NCI-H146 treated with DMSO at 0.1 percent for 48 hours (cell line): ENCODE measurements around the gene ECT2L.
A peak's percentile ranks its signal among the peaks of the same experiment; 100 is the strongest.

Experiments used
- DNase-seq: peaks from one replicate; lab custom pipeline; 2025; ENCODE audit not compliant: unreplicated experiment; lab: John Stamatoyannopoulos, UW

ECT2L gene

GRCh38 chr6:138857775-138858174, 61.9 kb downstream of the ECT2L start:
- no peak for DNase-seq

- DNase-seq: no peak
These were observed 66.6 kb downstream of the ECT2L start for GRCh38 chr6:138862456-138862855.

- no peak for DNase-seq
These were observed 67.4 kb downstream of the ECT2L start for GRCh38 chr6:138863321-138863720.

GRCh38 chr6:138864343-138864890, 68.5 kb downstream of the ECT2L start:
- no peak for DNase-seq

GRCh38 chr6:138865480-138866109, 69.7 kb downstream of the ECT2L start:
- no peak for DNase-seq

- DNase-seq: no peak
These were observed 72.3 kb downstream of the ECT2L start for GRCh38 chr6:138868181-138868580.

- no peak for DNase-seq
These were observed 73.5 kb downstream of the ECT2L start for GRCh38 chr6:138869398-138869797.

GRCh38 chr6:138873191-138873590, 77.3 kb downstream of the ECT2L start:
- no peak for DNase-seq

GRCh38 chr6:138882369-138883017, 86.6 kb downstream of the ECT2L start:
- DNase-seq: no peak

- DNase-seq: no peak
These were observed 89.4 kb downstream of the ECT2L start for GRCh38 chr6:138885156-138885819.

GRCh38 chr6:138891255-138891986, 95.5 kb downstream of the ECT2L start:
- DNase-seq: no peak

GRCh38 chr6:138896104-138896756, 100.3 kb downstream of the ECT2L start:
- no peak for DNase-seq

GRCh38 chr6:138897031-138897430, 101.1 kb downstream of the ECT2L start:
- DNase-seq: peak; percentile 18

- no peak for DNase-seq
These were observed 111.3 kb downstream of the ECT2L start for GRCh38 chr6:138907167-138907566.

GRCh38 chr6:138909511-138909910, 113.6 kb downstream of the ECT2L start:
- no peak for DNase-seq

GRCh38 chr6:138909975-138910374, 114.1 kb downstream of the ECT2L start:
- no peak for DNase-seq

GRCh38 chr6:138912308-138912707, 116.4 kb downstream of the ECT2L start:
- no peak for DNase-seq

- DNase-seq: no peak
These were observed 118.8 kb downstream of the ECT2L start for GRCh38 chr6:138914701-138915100.

- no peak for DNase-seq
These were observed 125.0 kb downstream of the ECT2L start for GRCh38 chr6:138920906-138921305.

- no peak for DNase-seq
These were observed 127.7 kb downstream of the ECT2L start for GRCh38 chr6:138923561-138923960.

- no peak for DNase-seq
These were observed 129.9 kb downstream of the ECT2L start for GRCh38 chr6:138925806-138926205.
